Nephron progenitor cell (in vitro differentiated cells): ENCODE measurements around the gene CPD.
A peak's percentile ranks its signal among the peaks of the same experiment; 100 is the strongest.

ENCODE experiments used
- DNase-seq: peaks from one replicate; pipeline ENCODE4 v3.0.0; 2021
- H3K27ac Mint-ChIP-seq: 2 replicates; pipeline ENCODE4 v1.8.0; 2021; ENCODE audit warnings: mild to moderate bottlenecking, moderate library complexity, mixed read lengths
- H3K27me3 Mint-ChIP-seq: 2 replicates; pipeline ENCODE4 v1.8.0; 2021; ENCODE audit warnings: mild to moderate bottlenecking, low read depth, mixed read lengths; ENCODE audit not compliant: poor library complexity
- H3K36me3 Mint-ChIP-seq: 2 replicates; pipeline ENCODE4 v1.8.0; 2021; ENCODE audit warnings: low read depth, mixed read lengths
- H3K4me1 Mint-ChIP-seq: 2 replicates; pipeline ENCODE4 v1.8.0; 2021; ENCODE audit warnings: mixed read lengths
- H3K4me3 Mint-ChIP-seq: 2 replicates; pipeline ENCODE4 v1.8.0; 2021; ENCODE audit warnings: mild to moderate bottlenecking, moderate library complexity, mixed read lengths
- H3K9me3 Mint-ChIP-seq: 2 replicates; pipeline ENCODE4 v1.8.0; 2021; ENCODE audit warnings: mild to moderate bottlenecking, moderate library complexity, mixed read lengths
- CTCF ChIP-seq: fragments of 200-600 bp; sonication (generic); IDR thresholded peaks from 2 replicates; pipeline ENCODE4 v1.5.0; 2021; ENCODE audit warnings: antibody characterized with exemption

CPD gene

GRCh38 chr17:30475206-30475605 lies 96.5 kb downstream of the CPD start:
- peaks cover 3% of the 10 kb centered on the region for H3K27me3 Mint-ChIP-seq
- no peak overlapping the region for H3K4me3 Mint-ChIP-seq
- no peak for TF ChIP-seq CTCF
- H3K9me3 Mint-ChIP-seq: no peaks in the 10 kb centered on the region
- H3K27ac Mint-ChIP-seq: no peak overlapping the region
- peaks cover 20% of the 10 kb centered on the region for H3K4me1 Mint-ChIP-seq
- no peak for DNase-seq
- H3K36me3 Mint-ChIP-seq: peaks cover 10% of the 10 kb centered on the region

DNA sequence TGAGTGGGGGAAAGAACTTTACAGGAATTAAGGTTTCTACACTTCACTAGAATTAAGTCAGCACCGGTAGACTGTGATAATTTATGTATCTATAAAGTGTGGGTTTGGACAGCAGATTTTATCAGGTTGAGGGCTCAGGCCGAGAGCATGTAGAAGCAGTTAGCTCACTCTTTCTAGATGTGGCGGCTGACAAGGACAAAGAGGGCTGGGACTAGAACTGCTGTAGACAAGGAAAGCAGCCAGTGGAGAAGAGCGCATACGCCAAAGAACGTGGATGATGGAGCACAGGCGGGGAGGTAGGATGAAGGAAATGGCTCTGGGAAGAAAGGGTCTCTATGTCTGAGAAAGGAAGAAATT lies 98.0 kb downstream of the CPD start:
- peak overlapping the region; percentile 99 for H3K27ac Mint-ChIP-seq
- peak overlapping the region; percentile 98 for H3K4me3 Mint-ChIP-seq
- DNase-seq: peak; percentile 13
- H3K27me3 Mint-ChIP-seq: peaks cover 3% of the 10 kb centered on the region
- TF ChIP-seq CTCF: no peak
- peaks cover 23% of the 10 kb centered on the region for H3K36me3 Mint-ChIP-seq
- no peaks in the 10 kb centered on the region for H3K9me3 Mint-ChIP-seq
- peaks cover 20% of the 10 kb centered on the region for H3K4me1 Mint-ChIP-seq

GRCh38 chr17:30477083-30477773 lies 98.5 kb downstream of the CPD start, which contains the start of gene GOSR1:
Gene GOSR1, plus strand, starts transcription at chr17:30477408. Its CDS starts 26 bp downstream, at chr17:30477434.
- TF ChIP-seq CTCF: peak; percentile 65
- Mint-ChIP-seq H3K27me3 (peaks cover 3% of the 10 kb centered on the region), H3K36me3 (peaks cover 26% of the 10 kb centered on the region), H3K9me3 (no peaks in the 10 kb centered on the region), H3K4me1 (peaks cover 20% of the 10 kb centered on the region), H3K4me3 (peak within 1 kb of the TSS; percentile 98), H3K27ac (peak within 1 kb of the TSS; percentile 99)
- DNase-seq: peak; percentile 90

GRCh38 chr17:30477774-30478115 lies 99.0 kb downstream of the CPD start:
- H3K27me3 Mint-ChIP-seq: peaks cover 3% of the 10 kb centered on the region
- H3K27ac Mint-ChIP-seq: peak overlapping the region; percentile 99
- no peak for DNase-seq

GRCh38 chr17:30482555-30482954 lies 103.8 kb downstream of the CPD start:
- no peak for DNase-seq
- Mint-ChIP-seq H3K9me3 (no peaks in the 10 kb centered on the region), H3K27ac (no peak overlapping the region), H3K4me3 (no peak overlapping the region), H3K36me3 (peaks cover 71% of the 10 kb centered on the region), H3K4me1 (peaks cover 9% of the 10 kb centered on the region), H3K27me3 (no peaks in the 10 kb centered on the region)
- no peak for TF ChIP-seq CTCF

More at GRCh38 chr17:30477774-30478115, 99.0 kb downstream of the CPD start:
- TF ChIP-seq CTCF: no peak
- peak overlapping the region; percentile 98 for H3K4me3 Mint-ChIP-seq
- H3K36me3 Mint-ChIP-seq: peaks cover 28% of the 10 kb centered on the region
- H3K4me1 Mint-ChIP-seq: peaks cover 20% of the 10 kb centered on the region
- H3K9me3 Mint-ChIP-seq: no peaks in the 10 kb centered on the region

- H3K9me3 Mint-ChIP-seq: no peaks in the 10 kb centered on the region
- H3K27me3 Mint-ChIP-seq: no peaks in the 10 kb centered on the region
- peaks cover 75% of the 10 kb centered on the region for H3K36me3 Mint-ChIP-seq
- peaks cover 3% of the 10 kb centered on the region for H3K4me1 Mint-ChIP-seq
- no peak overlapping the region for H3K27ac Mint-ChIP-seq
- DNase-seq: no peak
- TF ChIP-seq CTCF: no peak
- H3K4me3 Mint-ChIP-seq: no peak overlapping the region
Measured at GRCh38 chr17:30483159-30483558, 104.4 kb downstream of the CPD start.
